Left ventricle myocardium inferior (tissue), 1 donor: ENCODE data around the gene CFAP61. TPM values are rescaled to one million over a fixed set of nuclear protein-coding genes. Genes with fewer than 3 reads are reported as not detected.

Experiments
- DNase-seq: peaks from one replicate; pipeline ENCODE4 v3.0.0-alpha.2; 2020
- H3K27ac ChIP-seq: fragments of 200-600 bp; replicated peaks from 2 replicates; pipeline ENCODE4 v1.8.0; 2021
- H3K27me3 ChIP-seq: fragments of 200-600 bp; 2 replicates; pipeline ENCODE4 v1.8.0; 2021; ENCODE audit warnings: low read depth
- H3K36me3 ChIP-seq: fragments of 200-600 bp; 2 replicates; pipeline ENCODE4 v1.8.0; 2021
- H3K4me1 ChIP-seq: fragments of 200-600 bp; 2 replicates; pipeline ENCODE4 v1.8.0; 2021
- H3K4me3 ChIP-seq: fragments of 200-600 bp; 2 replicates; pipeline ENCODE4 v1.8.0; 2021; ENCODE audit warnings: mild to moderate bottlenecking, moderate library complexity
- H3K9me3 ChIP-seq: fragments of 200-600 bp; replicated peaks from 2 replicates; pipeline ENCODE4 v1.8.0; 2021
- intact Hi-C: fragments of 100-400 bp; cut with micrococcal nuclease; formaldehyde crosslinking; loops from one replicate; pipeline ENCODE4 v1.11.0; 2022
- total RNA-seq: library from RNA; stranded (reverse); fragmentation: NEBNext Ultra II Directional; extraction: Animal tissue kit (Norgen Biotek cat#: 25700); gene quantifications from one replicate; pipeline ENCODE4 v1.2.1, GENCODE V29; 2021
- TF ChIP-seq, protein P1 (sequence below): fragments of 200-600 bp; IDR thresholded peaks from 2 replicates; pipeline ENCODE4 v1.8.0; 2021; ENCODE audit warnings: antibody characterized with exemption, mild to moderate bottlenecking, borderline replicate concordance
- donor health status: DM: no; HTN: yes; CAD: no; lungs with severe emphysema.

CFAP61 gene
- total RNA-seq, 1 donor from 2014 or later = 54.8 TPM

DNA sequence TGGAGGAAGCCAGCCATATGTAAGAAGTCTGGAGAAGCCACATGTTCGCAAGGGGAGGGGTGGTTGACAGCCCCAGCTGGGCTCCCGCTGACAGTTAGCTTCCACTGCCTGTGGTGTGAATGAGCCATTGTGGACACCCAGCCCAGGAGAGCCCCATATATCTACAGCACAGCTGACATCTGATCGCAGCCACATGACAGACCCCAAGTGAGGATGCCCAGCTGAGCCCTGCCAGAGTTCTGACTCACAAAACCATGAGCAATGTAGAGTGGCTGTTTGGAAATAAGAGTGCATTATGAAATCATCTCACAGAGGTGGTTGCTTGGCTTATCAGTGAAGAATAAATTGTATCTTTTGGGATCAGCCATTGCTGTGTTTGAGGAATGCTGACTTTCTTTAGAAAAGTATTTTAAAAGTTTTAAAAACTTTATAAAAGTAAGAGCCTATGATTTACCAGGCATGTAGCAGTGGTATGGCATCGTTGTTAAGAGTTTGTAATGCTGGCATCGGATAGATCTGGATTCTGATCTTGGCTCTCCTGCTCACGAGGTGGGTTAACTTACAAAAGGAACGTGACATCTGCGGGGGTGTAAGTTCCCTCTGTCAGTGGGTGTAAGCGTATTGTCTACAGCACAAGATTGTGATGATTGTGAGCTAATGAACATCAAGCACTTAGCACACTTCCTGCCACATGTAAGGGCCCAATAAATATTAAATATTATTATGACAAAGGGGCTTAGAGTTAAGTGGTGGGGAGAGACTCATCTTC, 24.1 kb downstream of the CFAP61 start:
- Histone ChIP-seq H3K9me3 (no peaks in the 10 kb centered on the region), H3K4me1 (peaks cover 3% of the 10 kb centered on the region), H3K27ac (no peak overlapping the region), H3K36me3 (no peaks in the 10 kb centered on the region), H3K4me3 (no peak overlapping the region), H3K27me3 (peaks cover 9% of the 10 kb centered on the region)
- intact Hi-C loops = no loop called here
- DNase-seq = no peak
- TF ChIP-seq, protein P1, sequence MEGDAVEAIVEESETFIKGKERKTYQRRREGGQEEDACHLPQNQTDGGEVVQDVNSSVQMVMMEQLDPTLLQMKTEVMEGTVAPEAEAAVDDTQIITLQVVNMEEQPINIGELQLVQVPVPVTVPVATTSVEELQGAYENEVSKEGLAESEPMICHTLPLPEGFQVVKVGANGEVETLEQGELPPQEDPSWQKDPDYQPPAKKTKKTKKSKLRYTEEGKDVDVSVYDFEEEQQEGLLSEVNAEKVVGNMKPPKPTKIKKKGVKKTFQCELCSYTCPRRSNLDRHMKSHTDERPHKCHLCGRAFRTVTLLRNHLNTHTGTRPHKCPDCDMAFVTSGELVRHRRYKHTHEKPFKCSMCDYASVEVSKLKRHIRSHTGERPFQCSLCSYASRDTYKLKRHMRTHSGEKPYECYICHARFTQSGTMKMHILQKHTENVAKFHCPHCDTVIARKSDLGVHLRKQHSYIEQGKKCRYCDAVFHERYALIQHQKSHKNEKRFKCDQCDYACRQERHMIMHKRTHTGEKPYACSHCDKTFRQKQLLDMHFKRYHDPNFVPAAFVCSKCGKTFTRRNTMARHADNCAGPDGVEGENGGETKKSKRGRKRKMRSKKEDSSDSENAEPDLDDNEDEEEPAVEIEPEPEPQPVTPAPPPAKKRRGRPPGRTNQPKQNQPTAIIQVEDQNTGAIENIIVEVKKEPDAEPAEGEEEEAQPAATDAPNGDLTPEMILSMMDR = no peak

DNA sequence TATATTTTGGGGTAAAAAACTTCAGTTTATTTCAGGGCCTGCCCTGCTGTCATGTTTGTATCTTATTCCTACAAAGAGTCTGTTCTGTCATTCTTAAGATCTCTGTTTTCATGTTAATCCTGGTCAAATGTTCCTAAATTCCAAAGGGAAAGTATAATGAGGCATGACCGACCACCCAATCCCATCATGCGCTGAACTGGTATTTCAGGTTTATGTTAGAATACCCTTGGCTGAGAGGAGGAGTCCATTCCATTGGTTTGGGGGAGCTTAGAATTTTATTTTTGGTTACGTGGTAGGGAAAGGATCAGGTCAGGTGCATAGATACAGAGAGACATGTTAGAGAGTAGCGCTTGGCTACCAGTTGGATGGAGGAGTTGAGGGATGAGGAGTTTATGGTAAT, 25.7 kb downstream of the CFAP61 start:
- H3K4me1 ChIP-seq = no peaks in the 10 kb centered on the region
- H3K4me3 ChIP-seq = no peak overlapping the region
- intact Hi-C loops = no loop called here
- peaks cover 12% of the 10 kb centered on the region for H3K27me3 ChIP-seq
- no peaks in the 10 kb centered on the region for H3K9me3 ChIP-seq
- H3K36me3 ChIP-seq = no peaks in the 10 kb centered on the region
- H3K27ac ChIP-seq = no peak overlapping the region
- DNase-seq = no peak
- TF ChIP-seq, protein P1 = no peak

DNA sequence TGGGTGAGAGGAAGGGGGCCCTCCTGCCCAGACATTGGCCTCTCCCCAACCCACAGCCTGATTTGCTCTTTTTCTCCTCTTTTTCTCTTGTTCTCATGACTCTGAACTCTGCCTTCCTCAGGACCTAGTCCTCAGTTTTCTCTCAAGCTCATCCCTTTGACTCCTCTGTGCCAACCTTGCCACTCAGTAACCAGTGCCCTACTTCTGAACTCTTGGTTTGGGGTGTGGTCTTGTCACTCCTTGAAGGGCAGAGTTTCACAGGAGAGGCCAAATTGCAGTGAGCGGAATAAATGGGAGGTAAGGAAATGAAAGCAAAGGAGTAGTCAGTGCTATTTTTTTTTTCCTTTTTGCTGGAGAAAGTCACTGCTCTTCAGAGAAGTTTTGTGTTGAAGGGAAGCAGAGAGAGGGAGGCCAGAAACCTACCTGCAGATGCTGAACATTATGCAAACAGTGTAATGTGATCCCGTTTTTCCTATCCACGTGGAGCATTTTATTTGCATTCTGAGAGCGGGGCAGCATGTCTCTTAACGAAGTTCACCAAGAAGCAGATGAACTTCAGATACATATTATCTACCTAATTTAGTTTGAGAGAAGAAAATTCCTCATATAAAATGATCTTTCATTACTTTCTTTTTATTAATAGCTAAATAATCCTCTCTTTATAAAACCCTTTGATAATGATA, 26.9 kb downstream of the CFAP61 start:
- intact Hi-C loops = no loop called here
- Histone ChIP-seq H3K27ac (no peak overlapping the region), H3K4me3 (no peak overlapping the region), H3K4me1 (peaks cover 3% of the 10 kb centered on the region), H3K9me3 (no peaks in the 10 kb centered on the region), H3K36me3 (no peaks in the 10 kb centered on the region), H3K27me3 (peaks cover 9% of the 10 kb centered on the region)
- TF ChIP-seq, protein P1 = no peak
- DNase-seq = no peak

DNA sequence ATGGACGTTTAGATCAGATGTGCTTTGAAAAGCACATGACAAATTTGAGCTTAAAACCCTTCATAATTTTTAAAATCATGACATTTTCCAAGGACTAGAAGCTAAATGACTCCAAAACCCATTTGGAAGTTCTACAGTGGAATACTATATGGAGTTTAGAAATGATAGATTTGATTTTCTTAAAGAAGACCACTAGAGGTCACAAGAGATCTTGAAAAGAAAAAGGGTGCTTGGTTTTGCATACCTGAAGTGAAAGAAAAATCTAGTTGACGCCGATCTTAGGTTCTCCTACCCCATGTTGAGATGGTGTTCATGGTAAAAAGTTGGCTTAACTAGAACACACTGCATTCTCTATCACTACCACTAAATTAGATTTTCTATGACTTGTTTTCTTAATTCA, 31.5 kb downstream of the CFAP61 start:
- Histone ChIP-seq H3K36me3 (no peaks in the 10 kb centered on the region), H3K4me1 (peaks cover 9% of the 10 kb centered on the region), H3K27me3 (peaks cover 7% of the 10 kb centered on the region), H3K9me3 (no peaks in the 10 kb centered on the region), H3K4me3 (no peak overlapping the region), H3K27ac (peak overlapping the region; percentile 93)
- TF ChIP-seq, protein P1 = peak; percentile 59
- DNase-seq = no peak
- intact Hi-C loops = loop anchor here (5.0 kb wide), 1 partner anchor 153 kb away; no protein-coding TSS in a partner anchor

DNA sequence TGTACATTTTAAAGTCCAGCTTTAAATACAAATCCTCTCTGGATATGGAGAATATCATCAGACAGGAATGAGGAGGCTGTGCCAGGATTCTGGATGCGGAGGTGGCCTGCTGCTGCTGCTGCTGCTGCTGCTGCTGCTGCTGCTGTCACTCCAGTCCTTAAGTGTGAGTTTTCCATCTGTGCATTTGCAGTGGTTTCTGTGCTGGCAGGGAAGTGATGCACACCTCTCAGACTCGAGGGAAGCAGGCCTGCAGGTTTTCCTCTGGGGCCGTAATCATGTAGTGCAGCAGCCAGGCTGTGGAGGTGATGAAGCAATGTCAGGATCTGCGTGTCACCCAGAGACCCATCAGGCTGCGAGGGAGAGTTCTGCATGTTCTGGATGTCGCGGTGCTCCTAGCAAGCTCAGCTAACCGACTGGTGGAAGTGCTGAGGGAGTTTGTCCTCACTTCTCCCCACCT, 32.0 kb downstream of the CFAP61 start:
- peaks cover 9% of the 10 kb centered on the region for H3K4me1 ChIP-seq
- peak overlapping the region; percentile 56 for H3K4me3 ChIP-seq
- H3K27ac ChIP-seq = peak overlapping the region; percentile 93
- TF ChIP-seq, protein P1 = no peak
- H3K9me3 ChIP-seq = no peaks in the 10 kb centered on the region
- intact Hi-C loops = loop anchor here (5.0 kb wide), 1 partner anchor 153 kb away; no protein-coding TSS in a partner anchor
- H3K27me3 ChIP-seq = peaks cover 7% of the 10 kb centered on the region
- no peaks in the 10 kb centered on the region for H3K36me3 ChIP-seq
- DNase-seq = peak; percentile 20
